GM21737 (cell line): ENCODE results near the gene WDR7.

Experiments used
- ATAC-seq: cut with Tn5 transposase; IDR thresholded peaks from one replicate; pipeline ENCODE4 v1.9.1; 2021; ENCODE audit warnings: mild to moderate bottlenecking, moderate library complexity; ENCODE audit not compliant: unreplicated experiment

Gene WDR7

DNA sequence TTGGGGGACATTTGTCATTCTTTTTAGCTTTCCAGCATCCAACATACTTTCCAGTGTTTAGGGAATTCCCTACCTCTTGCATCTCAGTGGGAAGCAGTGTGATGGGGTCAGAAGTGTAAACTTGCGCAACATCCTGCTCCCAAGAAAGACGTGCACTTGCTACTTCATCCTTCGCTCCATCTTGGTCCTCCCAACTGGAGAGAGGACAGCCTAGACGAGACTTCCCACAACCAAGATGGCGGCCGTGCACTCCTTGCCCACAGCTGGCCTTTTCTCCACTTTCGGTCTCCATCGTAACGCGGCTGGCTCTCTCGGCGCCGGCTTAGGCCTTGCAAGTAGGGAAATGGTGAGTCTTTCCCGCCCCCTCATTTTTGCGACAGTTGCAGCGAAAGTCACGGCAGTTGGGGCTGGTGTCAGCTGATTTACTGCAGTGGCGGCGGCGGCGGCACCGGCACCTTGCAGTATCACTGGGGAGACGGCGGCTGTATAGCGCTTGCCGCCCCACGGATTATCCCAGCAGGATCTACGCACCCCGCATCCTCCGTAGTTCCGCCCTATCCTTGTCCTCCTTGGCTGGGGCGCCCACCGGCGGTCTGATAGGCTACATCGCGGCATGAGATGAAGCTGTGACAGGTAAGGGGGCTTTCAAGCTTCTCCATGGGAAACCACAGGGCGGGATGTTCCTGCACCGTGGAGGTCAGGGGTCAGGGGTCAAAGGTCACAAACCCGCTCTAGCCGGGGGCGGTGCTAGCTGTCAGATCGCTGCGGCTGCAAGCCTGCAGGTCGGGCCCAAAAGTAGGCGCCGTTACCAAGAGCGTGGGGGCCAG is at the start of gene WDR7:
WDR7 (plus strand) TSS at position 416 of the 827 bp plus-strand sequence. CDS start 21,157 bp downstream, outside the sequence.
- ATAC-seq, result peak; percentile 96

GRCh38 chr18:56606618-56607017 is 44.5 kb upstream of the WDR7 start:
- no peak for ATAC-seq

GRCh38 chr18:56615738-56616520 is 35.2 kb upstream of the WDR7 start:
- ATAC-seq, result no peak

DNA sequence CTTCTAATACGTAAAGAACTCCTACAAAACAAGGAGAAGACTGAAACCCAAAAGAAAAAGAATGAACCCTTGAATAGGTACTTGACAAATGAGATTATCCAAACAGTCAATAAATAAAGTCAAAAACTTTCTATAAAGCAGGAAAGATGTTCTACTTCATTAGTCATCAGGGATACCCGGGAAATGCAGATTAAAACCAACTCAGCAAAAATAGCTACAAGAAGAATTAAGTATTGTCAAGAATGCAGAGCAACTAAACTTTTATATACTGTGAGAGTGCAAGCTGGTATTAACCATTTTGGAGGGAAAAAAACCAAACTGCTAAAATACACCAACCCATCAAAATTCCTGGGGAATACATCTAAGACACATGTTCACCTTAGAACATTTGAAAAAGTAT is 23.2 kb upstream of the WDR7 start:
- ATAC-seq, result no peak

DNA sequence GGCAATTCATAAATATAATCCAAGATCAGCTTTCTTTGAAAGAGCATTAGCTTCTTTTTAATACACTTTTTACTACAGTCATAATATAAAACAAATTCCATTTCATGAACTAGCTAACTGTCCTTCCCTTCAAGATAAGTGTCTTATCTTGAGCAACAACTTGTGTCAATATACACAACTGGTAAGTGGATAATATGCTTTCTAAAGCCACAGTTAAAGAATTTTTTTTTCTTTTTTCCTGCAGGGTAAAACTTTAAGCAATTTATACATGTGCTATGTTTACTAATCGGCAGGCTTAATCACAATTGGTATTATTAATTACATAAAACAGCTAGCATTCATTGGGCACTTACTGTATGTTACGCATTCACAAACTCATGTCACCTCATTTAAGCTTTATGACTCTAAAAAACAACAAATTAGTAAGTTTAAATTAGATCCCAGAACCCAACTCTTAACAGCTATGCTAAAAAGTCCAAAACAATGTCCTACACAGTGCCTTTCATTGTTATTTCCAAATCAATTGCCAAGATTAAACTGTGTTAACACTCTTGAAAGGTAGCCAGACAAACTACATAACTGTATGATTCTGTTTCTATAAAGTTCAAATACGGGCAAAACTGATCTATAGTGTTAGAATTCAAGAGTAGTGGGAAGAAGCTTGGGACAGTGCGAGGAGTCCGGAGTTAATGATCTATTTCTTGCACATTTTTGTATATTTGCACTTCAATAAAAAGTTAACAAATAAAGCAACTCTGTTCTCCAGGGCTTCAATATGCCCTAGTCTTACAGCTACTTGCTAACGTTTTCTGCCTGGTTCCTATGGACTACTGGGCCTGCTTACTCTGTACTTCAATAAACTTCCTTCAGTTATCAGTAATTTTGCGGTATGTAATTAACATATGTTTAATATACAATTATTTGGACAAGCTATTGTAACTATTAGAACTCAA is 18.8 kb upstream of the WDR7 start:
- no peak for ATAC-seq

GRCh38 chr18:56635007-56635406 is 16.2 kb upstream of the WDR7 start:
- no peak for ATAC-seq

DNA sequence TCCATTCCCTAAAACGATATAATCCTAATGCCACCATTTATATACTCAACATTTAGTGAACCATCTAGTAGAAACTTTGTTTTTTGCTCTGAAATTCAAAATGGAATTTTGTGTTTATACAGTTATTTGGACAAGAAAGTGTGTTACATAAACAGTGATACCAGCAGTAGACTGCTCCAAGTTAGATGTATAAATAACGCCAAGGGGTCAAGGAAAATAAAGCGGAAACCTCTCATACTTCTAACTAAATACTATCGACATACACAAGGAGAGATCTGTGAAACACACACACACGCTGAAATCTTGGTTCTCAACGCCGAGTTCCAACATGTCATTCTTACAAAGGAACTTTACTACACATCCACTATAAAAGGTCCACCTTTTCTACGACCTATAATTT is 14.0 kb upstream of the WDR7 start:
- ATAC-seq, result no peak

- peak; percentile 8 for ATAC-seq
Measured at GRCh38 chr18:56637711-56638231, 13.4 kb upstream of the WDR7 start.

DNA sequence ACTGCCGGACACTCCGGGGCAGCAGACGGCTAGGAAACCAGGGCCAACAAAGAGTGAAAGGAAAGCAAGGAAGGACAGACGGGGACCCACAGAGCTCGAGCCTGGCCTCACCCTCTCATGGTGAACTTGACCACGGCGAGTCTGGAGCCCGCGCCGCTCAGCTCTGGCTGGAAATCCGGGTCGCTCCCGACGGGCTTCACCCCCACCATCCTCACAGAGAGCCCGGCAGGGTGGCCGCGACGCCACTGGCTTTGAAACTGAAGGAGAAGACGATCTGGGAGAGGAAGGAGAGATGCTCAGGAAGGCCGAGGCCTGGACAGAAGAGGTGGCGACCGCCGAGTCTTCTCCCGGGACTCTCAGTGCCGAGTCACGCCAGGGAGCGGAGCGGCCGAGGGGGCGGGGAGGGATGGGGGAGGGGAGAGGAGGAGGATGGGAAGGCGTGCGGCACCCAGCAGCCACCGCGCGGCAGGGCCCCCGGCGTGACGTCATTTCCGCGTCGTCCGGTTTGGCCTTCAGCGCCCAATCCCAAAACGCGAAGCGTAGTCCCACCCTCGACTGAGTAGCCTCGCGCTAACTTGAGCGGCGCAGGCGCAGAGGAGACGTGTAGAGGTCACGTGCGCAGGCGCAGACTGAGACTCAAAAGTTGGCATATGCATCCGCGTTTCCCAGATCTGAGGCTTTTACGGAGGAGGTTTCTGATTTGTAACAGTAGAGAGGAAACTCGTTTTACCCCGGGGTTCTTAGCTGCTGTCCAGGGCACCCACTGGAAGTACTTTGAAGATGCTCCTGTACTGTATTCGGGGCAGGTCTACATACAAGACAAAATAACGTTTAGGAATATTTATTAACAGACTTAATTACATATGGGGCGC is 12.7 kb upstream of the WDR7 start, which contains the start of gene TXNL1:
TXNL1 (minus strand) TSS at position 361 of the 872 bp plus-strand sequence; CDS start at position 209, 152 bp downstream.
- peak; percentile 93 for ATAC-seq

GRCh38 chr18:56639104-56639381 is 12.1 kb upstream of the WDR7 start:
- no peak for ATAC-seq

GRCh38 chr18:56639571-56639970 is 11.6 kb upstream of the WDR7 start:
- no peak for ATAC-seq

- no peak for ATAC-seq
Measured at GRCh38 chr18:56641714-56642337, 9.3 kb upstream of the WDR7 start.

DNA sequence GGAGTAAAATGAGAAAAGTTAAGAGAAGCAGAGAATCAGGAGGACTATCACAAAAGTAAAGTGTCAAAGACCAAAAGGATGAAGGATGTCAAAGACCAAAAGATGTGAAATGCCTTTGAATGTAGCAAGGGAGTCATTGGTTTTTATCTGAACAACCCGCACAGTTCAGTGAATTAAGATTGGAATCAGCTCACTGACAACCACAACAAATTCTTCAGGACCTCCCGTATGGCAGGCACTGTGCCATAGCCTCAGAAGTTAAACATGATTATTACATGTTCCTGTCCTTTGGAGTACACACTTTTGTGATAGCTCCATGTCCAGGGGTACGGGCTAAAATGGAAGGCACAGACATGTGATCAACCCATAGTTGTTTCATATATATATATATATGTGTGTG is 7.8 kb upstream of the WDR7 start:
- no peak for ATAC-seq

DNA sequence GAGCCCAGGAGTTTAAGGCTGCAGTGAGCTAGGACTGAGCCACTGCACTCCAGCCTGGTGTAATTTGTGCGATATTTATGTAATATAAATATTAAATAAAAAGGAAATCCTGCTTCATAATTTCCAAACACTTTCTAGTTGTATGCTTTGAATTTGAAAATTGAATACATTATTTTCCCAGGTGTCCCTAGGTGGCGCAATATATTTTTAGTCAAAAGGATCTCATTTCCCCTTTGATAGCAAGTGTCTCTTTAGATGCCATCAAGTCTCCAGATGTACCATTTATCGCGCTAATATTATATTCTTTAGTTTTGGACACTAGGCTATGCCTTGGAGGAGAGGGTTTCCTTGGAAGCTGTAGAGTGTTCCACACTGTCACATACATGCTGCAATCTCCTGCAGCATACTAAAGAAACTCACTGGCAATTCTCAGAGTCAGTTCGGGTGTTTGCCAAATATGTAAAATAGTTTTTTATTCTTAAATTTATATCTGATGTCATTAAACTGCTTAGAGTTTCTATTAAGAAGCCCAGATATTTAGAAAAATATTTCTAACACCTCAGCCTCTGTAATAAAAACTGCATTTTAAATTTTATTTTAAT is 5.6 kb upstream of the WDR7 start:
- ATAC-seq, result no peak

- no peak for ATAC-seq
Measured at GRCh38 chr18:56647071-56647470, 4.1 kb upstream of the WDR7 start.

DNA sequence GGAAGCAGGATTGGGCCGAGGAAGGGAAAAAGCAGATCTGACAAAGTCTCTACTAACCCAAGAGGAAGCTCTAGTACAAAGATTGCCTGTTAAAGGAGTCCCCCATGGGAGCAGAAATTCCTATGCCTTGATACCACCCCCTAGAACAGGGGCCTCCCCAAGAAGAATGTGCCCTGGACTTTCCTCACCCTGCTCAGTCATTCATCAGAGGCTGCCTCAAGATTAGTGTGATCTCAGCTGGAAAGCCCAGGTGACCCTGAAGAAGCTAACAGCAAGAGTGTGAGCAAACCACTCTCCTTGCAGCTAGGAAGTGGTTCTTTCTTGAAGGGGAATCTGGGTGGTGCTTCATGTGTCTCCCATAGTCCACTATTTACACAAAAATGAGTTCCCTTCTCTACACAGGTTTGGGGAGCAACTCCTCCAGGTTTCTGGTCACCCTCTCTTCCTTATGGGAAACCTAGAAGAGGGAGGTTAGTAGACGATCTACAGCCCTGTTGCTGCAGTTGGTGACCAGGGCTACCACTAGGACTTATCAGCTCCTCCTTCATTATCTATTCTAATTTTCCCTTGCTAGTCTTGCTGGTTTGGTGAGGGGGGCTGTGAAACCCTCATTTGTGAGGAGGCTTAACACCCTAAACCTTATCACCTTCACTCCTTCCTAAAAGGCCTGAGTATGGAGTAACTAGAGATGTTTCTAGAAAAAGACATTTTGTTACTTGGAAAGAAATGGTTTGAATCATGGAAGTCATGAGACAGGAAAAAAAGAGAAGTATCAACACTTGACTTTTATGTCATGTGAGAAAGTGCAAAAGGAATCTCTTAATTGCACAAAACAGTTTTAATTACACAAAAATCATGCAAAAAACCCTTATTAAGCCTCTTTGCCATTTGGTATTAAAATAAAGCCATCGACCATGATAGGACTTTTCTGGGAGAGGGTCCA is 2.9 kb upstream of the WDR7 start:
- ATAC-seq, result no peak

GRCh38 chr18:56649996-56650395 is 1.2 kb upstream of the WDR7 start:
- no peak for ATAC-seq

DNA sequence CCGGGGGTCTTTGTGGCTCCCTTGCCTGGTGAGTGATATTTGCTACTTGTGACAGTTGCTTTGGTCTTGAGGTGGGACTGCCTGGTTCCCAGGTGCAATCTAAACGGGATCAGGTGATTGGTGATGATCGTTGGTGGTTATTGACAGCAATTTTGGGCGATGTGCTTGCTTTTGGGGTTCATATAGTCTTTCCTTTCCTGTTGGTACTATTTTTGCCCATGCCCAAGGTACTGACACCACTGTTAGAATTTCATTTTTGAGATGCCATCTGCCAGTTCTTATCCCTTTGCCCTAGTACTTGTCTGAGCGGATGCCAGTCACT is 573 bp downstream of the WDR7 start:
- ATAC-seq, result no peak
